HG03159 (cell line): ENCODE data around the gene SLC25A44.
"Not testable (repeated sequence)": the region's sequence is repeated elsewhere in the genome, so short reads cannot be mapped to it uniquely, and the experiment has no call there.

Source experiments
- ATAC-seq: cut with Tn5 transposase; IDR thresholded peaks from one replicate; pipeline ENCODE4 v1.9.1; 2021; ENCODE audit warnings: mild to moderate bottlenecking, moderate library complexity; ENCODE audit not compliant: unreplicated experiment

SLC25A44 gene

GRCh38 chr1:156162430-156163037 lies 31.4 kb upstream of the SLC25A44 start:
- no peak for ATAC-seq

GRCh38 chr1:156163712-156164111 lies 30.2 kb upstream of the SLC25A44 start:
- no peak for ATAC-seq

- no peak for ATAC-seq
Measured at GRCh38 chr1:156164125-156164831, 29.6 kb upstream of the SLC25A44 start.

GRCh38 chr1:156165083-156165482 lies 28.8 kb upstream of the SLC25A44 start:
- ATAC-seq, result no peak

GRCh38 chr1:156167536-156167935 lies 26.4 kb upstream of the SLC25A44 start:
- ATAC-seq, result no peak

- no peak for ATAC-seq
Measured at GRCh38 chr1:156172696-156173470, 21.0 kb upstream of the SLC25A44 start.

GRCh38 chr1:156176610-156177210 lies 17.2 kb upstream of the SLC25A44 start:
- no peak for ATAC-seq

- no peak for ATAC-seq
Measured at GRCh38 chr1:156177919-156178654, 15.8 kb upstream of the SLC25A44 start.

- no peak for ATAC-seq
Measured at GRCh38 chr1:156180471-156180870, 13.4 kb upstream of the SLC25A44 start.

GRCh38 chr1:156181391-156181924 lies 12.4 kb upstream of the SLC25A44 start:
- ATAC-seq, result not testable (repeated sequence)

- not testable (repeated sequence) for ATAC-seq
Measured at GRCh38 chr1:156182010-156182779, 11.7 kb upstream of the SLC25A44 start.

GRCh38 chr1:156186347-156187177 lies 7.3 kb upstream of the SLC25A44 start:
- ATAC-seq, result not testable (repeated sequence)

- not testable (repeated sequence) for ATAC-seq
Measured at GRCh38 chr1:156190265-156190664, 3.6 kb upstream of the SLC25A44 start.

GRCh38 chr1:156191292-156191964 lies 2.5 kb upstream of the SLC25A44 start:
- ATAC-seq, result no peak

GRCh38 chr1:156193208-156193487 lies 756 bp upstream of the SLC25A44 start:
- no peak for ATAC-seq

- no peak for ATAC-seq
Measured at GRCh38 chr1:156194300-156194652, 372 bp downstream of the SLC25A44 start.

- ATAC-seq, result no peak
Measured at GRCh38 chr1:156195853-156196252, 1.9 kb downstream of the SLC25A44 start.

- ATAC-seq, result no peak
Measured at GRCh38 chr1:156196445-156196844, 2.5 kb downstream of the SLC25A44 start.
